NCI-H748 (cell line): ENCODE measurements around the gene MS4A10.
"Not testable (repeated sequence)": the region's sequence is repeated elsewhere in the genome, so short reads cannot be mapped to it uniquely, and the experiment has no call there.

Source experiments
- DNase-seq: peaks from one replicate; lab custom pipeline; 2025; ENCODE audit not compliant: unreplicated experiment; lab: John Stamatoyannopoulos, UW

The MS4A10 gene

DNA sequence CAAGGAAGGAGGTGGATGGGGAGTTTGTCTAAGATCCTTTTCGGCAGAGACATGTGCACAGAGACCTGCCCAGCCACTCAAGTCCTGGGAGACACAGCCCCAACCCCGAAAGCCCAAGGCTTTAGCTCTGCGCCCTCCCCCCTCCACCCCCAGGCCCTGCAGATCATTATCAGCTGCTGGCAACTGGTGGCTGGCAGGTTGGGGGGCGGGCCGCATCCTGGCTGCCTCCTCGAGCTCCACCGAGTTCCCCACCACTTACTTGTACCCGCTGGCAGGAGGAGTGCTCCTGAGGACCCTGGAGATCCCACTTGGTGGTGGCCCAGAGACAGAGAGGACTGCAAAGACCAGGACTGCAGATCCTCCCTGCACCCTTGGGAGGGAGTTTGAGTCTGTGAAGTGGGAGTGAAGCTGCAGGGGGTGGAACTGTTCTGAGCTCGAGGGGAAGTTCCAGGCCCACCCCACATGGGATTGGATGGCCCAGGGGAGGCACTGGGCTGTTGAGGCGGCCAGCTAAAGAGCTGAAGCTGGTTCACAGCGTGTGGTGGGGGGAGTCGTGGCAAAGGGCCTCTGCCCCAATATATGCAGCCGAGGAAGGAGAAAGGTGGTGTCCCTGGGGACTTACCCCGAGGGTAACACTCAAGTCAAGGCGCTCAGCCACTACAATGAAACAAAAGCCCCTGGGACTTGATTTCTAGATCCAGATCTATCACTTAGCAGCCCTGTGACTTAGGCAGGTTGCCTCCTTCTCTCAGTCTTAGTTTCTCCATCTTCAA is 36.9 kb downstream of the MS4A10 start:
- DNase-seq: no peak

GRCh38 chr11:60823745-60824306 is 38.7 kb downstream of the MS4A10 start:
- not testable (repeated sequence) for DNase-seq

DNA sequence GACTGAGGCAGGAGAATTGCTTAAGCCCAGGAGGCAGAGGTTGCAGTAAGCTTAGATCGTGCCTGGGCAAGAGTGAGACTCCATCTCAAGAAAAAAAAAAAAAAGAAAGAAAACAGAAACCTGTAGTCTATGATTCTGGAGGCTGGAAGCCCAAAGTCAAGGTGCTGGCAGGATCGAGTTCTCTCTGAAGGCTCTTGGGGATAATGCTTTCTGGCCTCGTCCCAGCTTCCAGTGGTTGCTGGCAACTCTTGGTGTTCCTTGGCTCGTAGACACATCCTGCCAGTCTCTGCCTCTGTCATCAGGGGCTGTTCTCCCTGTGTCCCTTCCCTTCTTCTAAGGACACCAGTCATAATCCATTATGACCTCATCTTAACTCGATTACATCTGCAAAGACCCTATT is 40.0 kb downstream of the MS4A10 start:
- no peak for DNase-seq

DNA sequence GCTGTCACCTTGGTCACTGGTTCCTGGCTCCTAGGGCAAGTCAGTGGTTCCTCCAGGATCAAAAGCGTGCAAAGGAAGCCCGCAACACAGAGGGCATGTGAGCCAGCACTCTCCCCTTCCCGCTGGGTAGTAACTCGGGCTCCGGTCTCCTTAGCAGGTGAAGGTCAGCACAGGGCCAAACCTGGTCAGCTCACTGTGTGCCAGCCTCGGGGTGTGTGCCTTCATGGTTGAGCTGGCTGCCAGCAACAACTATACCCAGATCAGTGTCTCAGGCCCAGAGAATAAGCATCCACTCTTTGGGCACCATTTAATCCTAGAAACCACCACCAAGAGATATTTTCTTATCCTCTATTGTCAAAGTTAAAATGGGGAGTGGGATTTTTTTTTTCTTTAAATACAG is 40.7 kb downstream of the MS4A10 start:
- DNase-seq: no peak

DNA sequence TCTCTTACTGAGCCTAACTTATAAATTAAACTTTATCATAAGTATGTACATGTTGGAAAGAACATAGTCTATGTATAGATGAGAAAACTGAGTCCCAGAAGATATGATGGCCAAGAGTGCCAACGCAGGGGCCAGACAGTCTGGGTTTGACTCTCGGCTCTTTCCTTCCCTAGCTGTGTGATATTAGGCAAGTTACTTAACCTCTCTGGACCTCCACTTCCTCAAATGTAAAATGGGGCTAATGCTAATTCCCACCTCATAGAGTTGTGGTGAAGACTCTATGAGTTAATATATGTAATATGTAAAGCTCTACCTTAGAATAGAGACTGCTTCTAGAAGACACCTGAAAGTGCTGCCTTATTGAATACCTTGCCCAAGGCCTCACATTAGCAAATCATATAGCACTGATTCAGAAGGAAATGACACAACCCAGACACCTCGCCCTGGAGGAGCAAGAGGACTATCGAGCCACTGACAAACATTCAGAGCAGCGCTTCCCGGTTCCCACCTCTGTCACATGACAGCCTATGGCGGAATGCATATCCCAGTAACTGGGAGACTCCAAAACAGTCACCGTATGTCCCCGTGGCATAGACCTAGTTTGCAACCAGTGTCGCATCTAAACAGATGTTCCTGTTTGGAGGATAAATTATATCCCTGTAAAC is 45.5 kb downstream of the MS4A10 start:
- DNase-seq: no peak

- peak; percentile 87 for DNase-seq
Measured at GRCh38 chr11:60831143-60831500, 46.0 kb downstream of the MS4A10 start.

DNA sequence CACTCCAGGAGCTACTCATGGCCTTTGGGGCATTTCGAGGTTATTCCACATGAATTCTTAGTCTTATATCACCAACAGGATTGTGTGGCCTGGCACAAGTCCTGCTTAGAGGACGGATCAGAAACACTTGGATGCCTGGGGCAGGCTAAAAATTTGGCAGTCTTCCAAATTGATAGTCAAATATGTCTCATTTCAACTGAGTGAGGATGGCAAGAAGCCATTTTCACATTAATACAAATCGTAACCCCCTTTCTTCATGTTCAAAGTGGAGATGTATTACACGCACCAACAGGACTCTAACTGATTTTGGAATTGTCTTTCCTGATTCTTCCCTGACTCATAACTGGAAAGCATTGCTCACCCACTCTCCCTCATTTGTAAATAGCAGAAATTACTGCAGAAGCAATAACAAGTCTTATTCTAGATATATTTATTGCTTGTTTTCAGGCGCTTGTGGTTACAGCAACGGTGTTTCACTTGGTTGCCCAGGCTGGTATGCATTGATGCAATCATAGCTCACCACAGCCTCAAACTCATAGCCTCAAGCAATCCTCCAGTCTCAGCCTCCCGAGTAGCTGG is 46.5 kb downstream of the MS4A10 start:
- peak; percentile 38 for DNase-seq

GRCh38 chr11:60834742-60835533 is 49.8 kb downstream of the MS4A10 start:
- no peak for DNase-seq

DNA sequence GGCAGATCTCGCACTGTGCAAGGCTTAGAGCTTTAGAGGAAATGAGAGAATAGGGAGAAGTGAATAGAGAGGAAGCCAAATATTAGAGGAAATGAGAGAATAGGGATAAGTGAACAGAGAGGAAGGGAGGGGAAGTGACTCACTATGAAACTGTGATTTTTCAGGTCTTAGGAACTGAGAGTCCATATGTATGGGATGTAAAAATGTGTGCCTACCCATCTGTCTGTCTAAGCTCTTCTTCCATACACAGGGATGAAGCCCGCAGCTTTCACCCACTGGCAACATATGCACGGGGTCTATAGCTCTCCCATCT is 50.4 kb downstream of the MS4A10 start:
- no peak for DNase-seq

GRCh38 chr11:60836866-60837515 is 51.9 kb downstream of the MS4A10 start:
- DNase-seq: no peak

- DNase-seq: no peak
Measured at GRCh38 chr11:60838132-60838531, 53.0 kb downstream of the MS4A10 start.

DNA sequence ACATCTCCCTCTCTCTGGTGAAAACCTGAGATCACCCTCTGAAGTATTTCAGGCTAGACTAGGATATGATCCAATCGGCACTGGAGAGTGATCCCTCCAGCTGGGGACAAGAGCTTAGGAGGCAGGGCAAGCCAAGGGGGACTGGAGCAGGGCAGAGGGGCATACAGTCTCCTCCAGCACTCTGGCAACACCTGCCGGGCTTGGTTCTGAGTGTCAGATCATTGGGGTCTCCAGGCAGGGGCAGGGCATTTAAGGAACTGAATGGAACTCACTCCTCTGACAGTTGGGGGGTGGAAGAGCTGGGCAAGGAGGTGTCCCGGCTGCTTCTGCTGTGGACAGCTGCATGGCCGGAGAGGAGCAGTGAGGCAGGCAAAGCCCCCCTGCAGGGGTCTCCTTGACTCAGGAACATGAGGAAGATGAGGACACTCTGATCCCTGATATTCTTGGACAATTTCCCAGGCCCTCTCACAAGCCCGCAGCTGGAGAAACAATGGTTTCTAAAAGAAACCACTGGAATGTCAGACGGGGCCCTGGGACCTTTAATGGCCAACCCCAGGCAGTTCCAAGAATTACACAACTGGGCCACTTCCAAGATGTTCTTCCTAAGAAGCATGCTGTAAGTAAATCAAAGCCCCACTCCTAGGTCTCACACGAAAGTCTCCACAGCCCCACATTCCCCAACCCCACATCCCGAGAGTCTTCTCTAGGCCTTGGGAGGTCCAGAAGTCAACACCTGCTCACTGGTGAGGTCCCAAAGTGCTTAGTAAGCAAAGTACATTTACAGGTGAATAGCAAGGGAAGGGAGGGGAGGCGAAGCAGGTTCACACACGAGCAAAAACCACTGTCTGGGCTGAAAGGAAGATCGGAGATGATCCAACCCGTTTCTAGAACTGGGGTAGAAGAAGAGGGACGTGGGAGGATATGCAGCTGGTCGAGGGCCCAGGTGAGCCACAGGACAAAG is 55.6 kb downstream of the MS4A10 start:
- no peak for DNase-seq

DNA sequence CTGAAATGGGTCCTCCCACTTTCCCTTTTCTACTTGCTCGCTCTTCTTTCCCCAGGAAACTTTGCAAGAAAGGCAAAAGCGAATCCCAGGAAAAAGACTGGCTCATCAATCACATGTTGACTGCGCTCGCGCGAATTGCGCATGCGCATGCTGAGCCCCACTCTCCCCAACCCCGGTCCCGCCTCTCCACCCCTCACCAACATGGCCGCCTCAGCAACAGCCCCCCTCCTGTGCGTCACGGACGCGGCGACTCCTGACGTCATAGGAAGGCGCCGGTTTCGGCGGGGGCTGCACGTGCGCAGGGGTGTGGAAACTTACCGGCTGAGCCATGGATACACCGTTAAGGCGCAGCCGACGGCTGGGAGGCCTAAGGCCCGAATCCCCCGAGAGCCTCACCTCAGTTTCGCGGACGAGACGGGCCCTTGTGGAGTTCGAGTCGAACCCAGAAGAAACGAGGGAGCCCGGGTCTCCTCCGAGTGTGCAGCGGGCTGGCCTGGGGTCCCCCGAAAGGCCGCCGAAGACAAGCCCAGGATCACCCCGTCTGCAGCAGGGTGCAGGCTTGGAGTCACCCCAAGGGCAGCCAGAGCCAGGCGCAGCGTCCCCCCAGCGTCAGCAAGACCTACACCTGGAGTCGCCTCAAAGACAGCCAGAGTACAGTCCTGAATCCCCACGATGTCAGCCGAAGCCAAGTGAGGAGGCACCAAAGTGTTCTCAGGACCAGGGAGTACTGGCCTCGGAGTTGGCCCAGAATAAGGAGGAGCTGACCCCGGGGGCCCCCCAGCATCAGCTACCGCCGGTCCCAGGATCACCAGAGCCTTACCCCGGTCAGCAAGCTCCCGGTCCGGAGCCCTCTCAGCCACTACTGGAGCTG is 56.9 kb downstream of the MS4A10 start, which contains the start of gene CCDC86:
CCDC86 (plus strand) TSS at position 317 of the 871 bp plus-strand sequence; CDS start at position 329, 12 bp downstream.
- peak; percentile 95 for DNase-seq

DNA sequence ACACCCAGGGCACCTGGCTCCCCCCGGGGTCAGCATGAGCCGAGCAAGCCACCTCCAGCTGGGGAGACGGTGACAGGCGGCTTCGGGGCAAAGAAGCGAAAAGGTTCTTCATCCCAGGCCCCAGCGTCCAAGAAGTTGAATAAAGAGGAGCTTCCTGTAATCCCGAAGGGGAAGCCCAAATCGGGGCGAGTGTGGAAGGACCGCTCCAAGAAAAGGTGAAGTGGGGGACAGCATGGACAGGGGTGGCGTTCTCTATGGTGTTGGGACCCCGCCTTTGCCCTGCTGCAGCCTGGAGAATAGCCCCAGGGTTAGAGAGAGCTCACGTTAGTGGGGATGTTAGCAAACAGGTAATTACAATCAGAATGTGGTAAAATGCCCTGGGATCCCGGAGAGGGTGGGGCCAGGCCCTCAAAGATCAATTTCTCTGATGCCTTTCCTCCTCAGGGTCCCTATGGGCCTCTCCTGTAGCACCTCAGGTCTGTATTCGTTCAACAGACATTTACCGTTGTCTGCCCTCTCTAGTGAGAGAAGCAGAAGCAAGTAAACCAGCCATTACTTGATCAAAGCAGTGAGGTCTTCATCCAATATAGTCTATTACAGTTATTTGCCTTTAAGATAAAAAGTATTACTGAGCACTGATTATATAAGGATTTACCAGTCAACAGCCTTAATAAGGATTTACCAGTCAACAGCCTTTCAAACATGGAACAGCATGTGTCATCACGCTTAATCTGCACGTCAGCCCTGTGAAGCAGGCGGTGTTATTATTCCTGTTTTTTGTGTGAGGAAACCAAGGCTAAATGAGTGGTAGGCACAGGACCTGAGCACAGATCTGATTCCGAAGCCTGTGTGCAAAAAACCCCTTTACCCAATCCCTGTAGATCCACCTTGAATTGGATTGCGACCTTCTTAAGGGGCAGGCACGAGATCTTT is 57.8 kb downstream of the MS4A10 start:
- no peak for DNase-seq

DNA sequence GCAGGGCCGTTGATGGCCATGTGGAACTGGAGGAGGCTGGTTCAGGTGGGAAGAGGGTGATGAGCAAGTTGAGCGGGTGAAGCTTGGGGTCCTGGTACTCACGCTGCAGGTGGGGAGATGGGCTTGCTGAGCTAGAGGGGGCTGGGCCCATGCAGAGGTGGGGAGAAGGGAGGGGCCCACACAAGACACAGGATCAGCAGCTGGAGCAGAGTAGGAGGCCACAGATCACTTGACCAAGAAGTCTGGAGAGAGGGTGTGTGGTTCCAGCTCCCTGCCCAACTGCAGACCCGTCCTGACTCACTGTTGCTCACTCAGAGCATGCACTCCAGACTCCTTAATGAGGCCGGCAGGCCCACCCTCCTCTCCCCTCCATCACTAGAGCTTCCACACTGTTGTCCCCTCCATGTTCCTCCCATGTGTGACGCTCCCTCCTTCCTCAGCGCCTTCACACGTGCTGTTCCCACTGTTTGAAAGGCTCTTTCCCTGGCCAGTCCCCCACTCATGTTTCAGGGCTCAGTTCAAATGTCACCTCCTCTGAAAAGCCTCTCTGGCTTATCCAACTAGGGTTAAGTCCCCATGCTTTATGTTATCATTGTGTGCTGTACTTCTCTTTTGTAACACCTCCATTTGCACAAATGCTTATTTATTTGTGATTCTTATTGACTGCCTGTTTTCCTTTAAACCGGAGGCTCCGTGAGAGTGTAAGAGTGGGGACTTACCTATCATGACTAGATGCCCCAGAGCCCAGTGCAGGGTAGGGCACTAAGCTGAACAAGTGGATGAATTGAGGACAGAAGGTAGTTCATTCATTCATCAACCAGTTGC is 59.1 kb downstream of the MS4A10 start:
- no peak for DNase-seq

DNA sequence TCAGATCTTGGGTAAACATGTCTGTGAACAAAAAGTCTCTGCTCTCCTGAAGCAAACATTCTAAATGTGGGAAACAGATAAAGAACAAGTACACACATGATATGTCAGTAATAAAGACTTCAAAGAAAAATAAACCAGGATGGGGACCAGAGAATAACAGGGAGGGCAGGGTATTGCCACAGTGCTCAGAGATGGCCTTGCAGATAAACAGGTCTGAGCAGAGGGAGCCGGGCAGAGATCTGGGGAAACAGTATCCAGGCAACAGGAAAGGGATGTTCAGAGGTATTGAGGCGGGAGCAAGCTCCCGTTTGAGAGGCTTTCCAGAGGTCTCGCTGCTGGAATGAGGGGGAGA is 59.7 kb downstream of the MS4A10 start:
- DNase-seq: no peak

GRCh38 chr11:60845338-60845737 is 60.2 kb downstream of the MS4A10 start:
- no peak for DNase-seq
